Measurements from ENCODE around the gene SLC15A3. TPM values are rescaled to one million over a fixed set of nuclear protein-coding genes. Genes with fewer than 3 reads are reported as not detected.

SLC15A3 gene
- total RNA-seq, 4 donors from 2014 or later: 8.1 to 18.9 (median 12.6) TPM

- Histone ChIP-seq H3K4me1 (peaks cover 0 to 8% (median 2%) of the 10 kb centered on the region in 4 donors), H3K9me3 (no peaks in the 10 kb centered on the region), H3K36me3 (no peaks in the 10 kb centered on the region), H3K27me3 (no peaks in the 10 kb centered on the region), H3K4me3 (no peak overlapping the region), H3K27ac (no peak overlapping the region)
- no peak for DNase-seq
- 81 to 90% methylated on average over 3 to 4 of the region's 4 CpGs for WGBS, 2 donors (ENCODE audit: low coverage in 1 of 2)
- intact Hi-C loops (cut with DNase I; ENCODE audit: low total_unique reads): no loop called here
- TF ChIP-seq, protein P1, sequence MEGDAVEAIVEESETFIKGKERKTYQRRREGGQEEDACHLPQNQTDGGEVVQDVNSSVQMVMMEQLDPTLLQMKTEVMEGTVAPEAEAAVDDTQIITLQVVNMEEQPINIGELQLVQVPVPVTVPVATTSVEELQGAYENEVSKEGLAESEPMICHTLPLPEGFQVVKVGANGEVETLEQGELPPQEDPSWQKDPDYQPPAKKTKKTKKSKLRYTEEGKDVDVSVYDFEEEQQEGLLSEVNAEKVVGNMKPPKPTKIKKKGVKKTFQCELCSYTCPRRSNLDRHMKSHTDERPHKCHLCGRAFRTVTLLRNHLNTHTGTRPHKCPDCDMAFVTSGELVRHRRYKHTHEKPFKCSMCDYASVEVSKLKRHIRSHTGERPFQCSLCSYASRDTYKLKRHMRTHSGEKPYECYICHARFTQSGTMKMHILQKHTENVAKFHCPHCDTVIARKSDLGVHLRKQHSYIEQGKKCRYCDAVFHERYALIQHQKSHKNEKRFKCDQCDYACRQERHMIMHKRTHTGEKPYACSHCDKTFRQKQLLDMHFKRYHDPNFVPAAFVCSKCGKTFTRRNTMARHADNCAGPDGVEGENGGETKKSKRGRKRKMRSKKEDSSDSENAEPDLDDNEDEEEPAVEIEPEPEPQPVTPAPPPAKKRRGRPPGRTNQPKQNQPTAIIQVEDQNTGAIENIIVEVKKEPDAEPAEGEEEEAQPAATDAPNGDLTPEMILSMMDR (IDR thresholded peaks at IDR 0.05): no peak
- no peak for TF ChIP-seq EP300 (IDR thresholded peaks at IDR 0.05; ENCODE audit: low read depth)
- no peak for TF ChIP-seq POLR2AphosphoS5 (IDR thresholded peaks at IDR 0.05)
- no peak for TF ChIP-seq POLR2A (IDR thresholded peaks at IDR 0.05)
- in situ Hi-C loops (cut with MboI; ENCODE audit: low pct_ligation_motif_present in 1 of 4, low pct_unique_long_range_greater_than_20kb in 1 of 4, low sequenced_read_pairs in 3 of 4): no loop called here
Measured at GRCh38 chr11:60957188-60957587, 5.2 kb upstream of the SLC15A3 start.

GRCh38 chr11:60955571-60955970 is 3.6 kb upstream of the SLC15A3 start:
- Histone ChIP-seq H3K27ac (no peak overlapping the region), H3K4me3 (no peak overlapping the region), H3K9me3 (no peaks in the 10 kb centered on the region), H3K27me3 (no peaks in the 10 kb centered on the region), H3K36me3 (no peaks in the 10 kb centered on the region), H3K4me1 (peaks cover 0 to 21% (median 9%) of the 10 kb centered on the region in 4 donors)
- TF ChIP-seq EP300 (IDR thresholded peaks at IDR 0.05; ENCODE audit: low read depth) (no peak), POLR2A (IDR thresholded peaks at IDR 0.05) (no peak), POLR2AphosphoS5 (IDR thresholded peaks at IDR 0.05) (no peak)
- TF ChIP-seq, protein P1 (IDR thresholded peaks at IDR 0.05): no peak
- no peak for DNase-seq
- WGBS, 2 donors (ENCODE audit: low coverage in 1 of 2): 51 to 53% methylated on average over 3 to 5 of the region's 5 CpGs
- intact Hi-C loops (cut with DNase I; ENCODE audit: low total_unique reads) (no loop called here), in situ Hi-C loops (cut with MboI; ENCODE audit: low pct_ligation_motif_present in 1 of 4, low pct_unique_long_range_greater_than_20kb in 1 of 4, low sequenced_read_pairs in 3 of 4) (no loop called here)

DNA sequence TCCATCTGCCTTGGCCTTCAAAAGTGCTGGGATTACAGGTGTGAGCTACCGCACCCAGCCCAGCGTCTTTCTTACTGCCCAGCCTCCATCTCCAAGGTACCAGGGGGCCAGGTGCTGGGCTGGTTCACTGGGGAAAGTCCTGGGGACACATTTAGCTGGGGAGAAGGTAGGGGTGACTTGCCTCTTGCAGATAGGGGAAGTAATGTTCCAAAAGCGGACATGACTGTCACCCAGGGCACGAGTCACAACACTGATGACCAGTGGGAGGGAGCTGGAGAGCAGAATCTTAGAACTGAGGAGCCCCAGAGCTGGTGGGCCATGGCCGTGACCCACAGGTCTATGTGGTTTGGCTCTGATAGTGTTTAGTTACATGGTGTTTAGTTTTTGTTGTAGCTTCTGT is 2.4 kb upstream of the SLC15A3 start:
- in situ Hi-C loops (cut with MboI; ENCODE audit: low pct_ligation_motif_present in 1 of 4, low pct_unique_long_range_greater_than_20kb in 1 of 4, low sequenced_read_pairs in 3 of 4): no loop called here
- intact Hi-C loops (cut with DNase I; ENCODE audit: low total_unique reads): no loop called here
- DNase-seq: no peak
- Histone ChIP-seq H3K4me3 (no peak overlapping the region), H3K4me1 (peaks cover 0 to 32% (median 9%) of the 10 kb centered on the region in 4 donors), H3K9me3 (no peaks in the 10 kb centered on the region), H3K36me3 (no peaks in the 10 kb centered on the region), H3K27me3 (no peaks in the 10 kb centered on the region), H3K27ac (no peak overlapping the region)
- 72 to 80% methylated on average over 1 to 5 of the region's 5 CpGs for WGBS, 2 donors (ENCODE audit: low coverage in 1 of 2)
- TF ChIP-seq POLR2AphosphoS5 (IDR thresholded peaks at IDR 0.05): no peak
- TF ChIP-seq, protein P1 (IDR thresholded peaks at IDR 0.05): no peak
- TF ChIP-seq POLR2A (IDR thresholded peaks at IDR 0.05): no peak
- TF ChIP-seq EP300 (IDR thresholded peaks at IDR 0.05; ENCODE audit: low read depth): no peak

DNA sequence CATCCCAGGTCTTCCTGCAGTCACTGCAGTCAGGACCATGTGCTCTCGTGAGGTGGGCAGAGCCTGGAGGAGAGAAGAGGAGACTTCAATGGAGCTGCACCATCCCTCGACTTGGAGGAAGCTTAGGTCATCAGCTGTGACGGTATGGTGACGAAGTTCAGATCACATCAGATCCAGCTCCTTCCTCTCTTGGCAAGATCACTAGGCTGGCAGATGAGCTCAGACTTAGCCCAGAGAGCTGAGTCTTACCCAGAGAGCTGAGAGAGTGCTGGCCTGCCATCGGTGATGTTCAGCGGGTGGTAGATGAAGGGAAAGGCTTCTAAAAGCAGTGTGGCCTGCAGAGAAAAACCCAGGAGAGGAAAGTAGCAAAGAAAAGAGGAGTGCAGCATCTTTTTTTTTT is 1.8 kb upstream of the SLC15A3 start:
- WGBS, 2 donors (ENCODE audit: low coverage in 1 of 2): 74 to 80% methylated on average over 2 to 4 of the region's 6 CpGs
- in situ Hi-C loops (cut with MboI; ENCODE audit: low pct_ligation_motif_present in 1 of 4, low pct_unique_long_range_greater_than_20kb in 1 of 4, low sequenced_read_pairs in 3 of 4): no loop called here
- H3K27me3 ChIP-seq: no peaks in the 10 kb centered on the region
- H3K9me3 ChIP-seq: no peaks in the 10 kb centered on the region
- H3K36me3 ChIP-seq: no peaks in the 10 kb centered on the region
- TF ChIP-seq EP300 (IDR thresholded peaks at IDR 0.05; ENCODE audit: low read depth) (no peak), POLR2A (IDR thresholded peaks at IDR 0.05) (no peak)
- TF ChIP-seq, protein P1 (IDR thresholded peaks at IDR 0.05): no peak
- H3K27ac ChIP-seq: peak overlapping the region in 2 of 4 donors; percentile 85
- no peak overlapping the region for H3K4me3 ChIP-seq
- H3K4me1 ChIP-seq: peaks cover 0 to 35% (median 9%) of the 10 kb centered on the region in 4 donors
- intact Hi-C loops (cut with DNase I; ENCODE audit: low total_unique reads): no loop called here
- no peak for DNase-seq
